NCI-H2171 (cell line): ENCODE data around the gene ZNF101.
"Not testable (repeated sequence)": the region's sequence is repeated elsewhere in the genome, so short reads cannot be mapped to it uniquely, and the experiment has no call there.

Source experiments
- DNase-seq: peaks from one replicate; lab custom pipeline; 2025; lab: John Stamatoyannopoulos, UW

ZNF101 gene

DNA sequence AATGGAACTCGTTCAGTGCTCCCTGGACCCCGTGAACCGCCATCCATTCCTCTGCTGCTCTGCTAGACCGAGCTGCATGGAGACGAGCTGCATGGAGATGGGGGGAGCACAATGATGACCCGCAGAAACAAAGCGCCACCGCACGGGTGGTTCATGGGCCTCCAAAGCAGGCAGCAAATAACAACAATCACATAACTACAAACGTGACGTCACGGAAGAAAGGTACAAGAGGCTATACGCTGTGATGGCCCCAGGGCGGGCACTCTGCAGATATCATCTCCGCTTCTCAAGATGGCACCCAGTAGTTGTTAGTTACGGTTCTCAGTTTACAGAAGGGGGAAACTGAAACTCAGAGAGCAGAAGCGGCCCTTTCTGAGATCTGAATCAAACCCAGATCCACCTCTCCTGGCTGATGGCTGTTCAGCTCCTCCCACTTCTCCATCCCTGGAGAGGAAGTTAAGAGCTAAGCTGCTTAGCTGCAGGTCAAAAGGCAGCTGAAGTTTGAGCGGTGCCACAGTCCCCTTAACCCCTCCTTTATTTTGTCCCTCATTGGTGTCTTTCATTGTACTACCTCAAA lies 6.9 kb upstream of the ZNF101 start:
- DNase-seq = no peak

DNA sequence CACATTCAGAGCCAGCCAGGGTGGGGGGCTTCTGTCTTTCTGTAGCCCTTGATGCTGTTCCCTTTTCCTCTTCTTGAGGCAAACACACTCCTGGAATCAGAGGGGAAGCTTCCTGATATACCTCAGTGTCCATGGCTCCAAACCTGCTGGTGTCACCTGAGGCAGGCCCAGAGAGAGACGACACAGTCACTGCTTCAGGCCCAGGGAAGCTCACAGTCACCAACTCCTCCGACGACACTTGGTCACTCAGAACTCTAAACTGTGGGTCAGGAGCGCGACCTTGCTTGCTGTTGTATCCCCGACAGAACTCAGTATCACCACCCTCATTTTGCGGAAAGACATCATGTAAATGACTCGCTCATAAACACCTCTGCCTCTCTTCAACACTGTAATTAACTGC lies 6.3 kb upstream of the ZNF101 start:
- no peak for DNase-seq

GRCh38 chr19:19662871-19663255 lies 5.8 kb upstream of the ZNF101 start:
- no peak for DNase-seq

DNA sequence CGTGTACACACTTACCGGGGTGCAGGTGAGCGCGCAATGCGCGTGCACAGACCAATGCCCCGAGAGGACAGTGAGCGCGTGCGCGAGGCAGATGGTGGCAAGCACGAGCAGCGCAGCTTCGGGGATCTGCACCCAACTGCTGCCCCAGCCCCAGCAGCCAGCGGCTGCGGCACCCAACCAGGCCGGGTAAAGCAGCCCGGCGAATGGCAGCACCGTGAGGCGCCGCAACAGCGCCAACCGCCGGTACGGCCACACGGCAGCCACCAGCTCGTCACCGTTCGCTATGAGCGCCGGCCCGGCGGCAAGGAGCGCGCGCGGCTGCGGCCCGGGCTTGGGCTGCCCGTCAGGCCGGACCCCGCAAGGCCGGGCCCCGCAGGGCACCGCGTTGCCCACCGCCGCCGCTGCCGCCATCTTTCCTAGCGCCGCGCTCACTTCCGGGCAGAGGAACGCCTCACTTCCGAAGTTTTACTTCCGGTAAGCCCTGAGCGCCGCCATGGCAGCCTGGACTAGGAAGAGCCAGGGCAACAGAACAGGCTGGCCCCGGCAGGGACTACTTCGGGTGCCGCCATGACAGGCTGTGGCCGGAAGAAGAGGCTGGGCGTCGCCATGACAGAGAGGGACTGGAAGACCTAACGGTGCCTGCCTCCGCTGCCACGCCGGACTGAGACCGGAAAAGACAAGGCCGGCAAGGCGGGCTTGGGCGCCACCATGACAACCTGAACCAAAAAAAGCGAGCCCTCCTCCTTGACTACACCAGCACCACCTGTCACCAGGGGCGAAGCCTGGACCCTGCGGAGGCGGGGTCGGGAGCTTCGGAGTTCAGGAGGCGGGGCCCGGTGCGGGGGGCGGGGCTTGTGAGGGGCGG lies 5.2 kb upstream of the ZNF101 start, which contains the start of gene ATP13A1:
Gene ATP13A1, minus strand, starts transcription at position 421 of the 865 bp plus-strand sequence. Its CDS starts 10 bp downstream, at position 411.
- DNase-seq = peak; percentile 99

DNA sequence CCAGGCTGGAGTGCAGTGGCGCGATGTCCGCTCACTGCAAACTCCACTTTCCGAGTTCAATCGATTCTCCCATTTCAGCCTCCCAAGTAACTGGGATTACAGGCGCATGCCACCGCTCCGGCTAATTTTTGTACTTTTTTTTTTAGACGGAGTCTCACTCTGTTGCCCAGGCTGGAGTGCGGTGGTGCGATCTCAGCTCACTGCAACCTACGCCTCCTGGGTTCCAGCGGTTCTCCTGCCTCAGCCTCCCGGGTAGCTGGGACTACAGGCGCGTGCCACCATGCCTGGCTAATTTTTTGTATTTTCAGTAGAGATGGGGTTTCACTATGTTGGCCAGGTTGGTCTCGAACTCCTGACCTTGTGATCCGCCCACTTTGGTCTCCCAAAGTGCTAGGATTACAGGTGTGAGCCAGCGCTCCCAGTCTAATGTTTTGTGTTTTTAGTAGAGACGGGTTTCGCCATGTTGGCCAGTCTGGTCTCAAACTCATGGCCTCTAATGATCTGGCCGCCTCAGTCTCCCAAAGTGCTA lies 3.2 kb upstream of the ZNF101 start:
- DNase-seq = not testable (repeated sequence)

- DNase-seq = no peak
These were observed 1.5 kb downstream of the ZNF101 start for GRCh38 chr19:19670070-19670551.

DNA sequence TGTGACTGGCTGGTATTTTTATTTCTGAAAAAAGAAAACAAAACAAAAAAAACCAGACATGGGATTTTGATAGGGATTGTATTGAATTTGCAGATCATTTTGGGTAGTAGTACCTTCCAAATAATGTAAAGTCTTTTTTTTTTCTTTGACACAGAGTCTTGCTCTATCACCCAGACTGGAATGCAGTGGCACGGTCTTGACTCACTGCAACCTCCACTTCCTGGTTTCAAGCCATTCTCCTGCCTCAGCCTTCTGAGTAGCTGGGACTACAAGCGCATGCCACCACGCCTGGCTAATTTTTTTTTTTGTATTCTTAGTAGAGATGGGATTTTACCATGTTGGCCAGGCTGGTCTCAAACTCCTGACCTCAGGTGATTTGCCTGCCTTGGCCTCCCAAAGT lies 4.2 kb downstream of the ZNF101 start:
- no peak for DNase-seq

- DNase-seq = no peak
These were observed 5.7 kb downstream of the ZNF101 start for GRCh38 chr19:19674315-19674714.

GRCh38 chr19:19677579-19677978 lies 8.9 kb downstream of the ZNF101 start:
- DNase-seq = no peak

- DNase-seq = no peak
These were observed 10.8 kb downstream of the ZNF101 start for GRCh38 chr19:19679176-19680073.

- DNase-seq = not testable (repeated sequence)
These were observed 17.5 kb downstream of the ZNF101 start for GRCh38 chr19:19686119-19686518.

- no peak for DNase-seq
These were observed 17.9 kb downstream of the ZNF101 start for GRCh38 chr19:19686580-19686979.

DNA sequence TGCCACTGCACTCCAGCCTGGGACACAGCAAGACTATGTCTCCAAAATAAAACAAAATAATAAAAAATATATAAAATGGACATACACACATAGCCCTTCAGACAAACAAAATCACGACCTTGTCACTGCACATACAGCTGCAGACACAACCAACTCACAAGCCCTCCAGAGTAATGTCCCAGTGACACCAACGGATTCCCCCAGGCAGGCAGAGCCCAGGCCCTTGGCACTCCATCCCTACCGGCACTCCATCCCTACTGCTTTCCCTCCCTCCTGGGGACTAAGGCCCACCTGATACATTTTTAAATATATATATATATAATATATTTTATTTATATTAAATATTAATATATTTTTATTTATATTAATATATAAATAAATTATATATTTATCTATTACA lies 18.5 kb downstream of the ZNF101 start:
- DNase-seq = no peak

- not testable (repeated sequence) for DNase-seq
These were observed 20.4 kb downstream of the ZNF101 start for GRCh38 chr19:19689023-19689422.

GRCh38 chr19:19691683-19692082 lies 23.0 kb downstream of the ZNF101 start:
- DNase-seq = no peak

GRCh38 chr19:19696386-19696785 lies 27.7 kb downstream of the ZNF101 start:
- no peak for DNase-seq

DNA sequence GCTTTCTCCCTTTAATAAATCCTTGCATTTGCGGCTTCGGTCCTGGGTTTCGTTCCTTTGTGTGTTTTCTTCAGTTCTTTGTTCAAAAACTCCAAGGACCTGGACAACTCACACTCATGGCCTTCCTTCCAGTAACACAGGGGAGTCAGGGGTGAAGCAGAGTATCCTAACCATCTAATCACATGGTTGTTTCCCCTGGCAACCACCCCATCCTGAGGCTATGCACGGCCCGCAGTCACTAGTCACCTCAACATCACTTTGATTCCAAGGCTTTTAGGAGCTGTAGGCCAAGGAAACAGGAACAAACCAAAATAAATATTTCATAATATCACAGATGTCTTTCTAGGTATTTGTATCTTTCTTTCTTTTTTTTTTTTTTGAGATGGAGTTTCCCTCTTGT lies 28.9 kb downstream of the ZNF101 start:
- DNase-seq = no peak

- DNase-seq = not testable (repeated sequence)
These were observed 31.9 kb downstream of the ZNF101 start for GRCh38 chr19:19700493-19700892.

DNA sequence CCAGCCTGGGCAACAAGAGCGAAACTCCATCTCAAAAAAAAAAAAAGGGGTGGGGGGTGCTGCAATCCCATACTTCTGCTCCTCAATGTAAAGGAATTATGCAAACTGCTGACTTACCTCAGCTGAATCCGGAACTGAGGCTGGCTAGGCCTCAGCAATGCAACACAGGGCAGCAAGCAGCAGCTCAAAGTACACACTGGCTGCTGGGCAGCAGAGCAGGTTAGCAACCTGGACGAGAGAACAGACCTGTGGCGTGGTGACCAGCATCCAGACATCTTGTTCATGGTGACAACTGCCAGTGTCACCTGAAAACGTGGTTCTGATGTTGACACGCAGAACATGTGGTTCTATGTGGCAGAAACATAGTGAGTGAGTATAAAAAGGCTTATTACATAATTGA lies 36.2 kb downstream of the ZNF101 start:
- no peak for DNase-seq

GRCh38 chr19:19710506-19710905 lies 41.9 kb downstream of the ZNF101 start:
- DNase-seq = no peak

- DNase-seq = no peak
These were observed 42.8 kb downstream of the ZNF101 start for GRCh38 chr19:19711306-19711933.
